AG10803 (cell line): Measurements from ENCODE around the gene HMGB4.

Source experiments
- DNase-seq: peaks from one replicate; pipeline ENCODE4 v3.0.0; 2010; ENCODE audit warnings: low read depth
- H3K4me3 ChIP-seq: 2 replicates; pipeline ENCODE4 v1.5.1; 2011; ENCODE audit warnings: mild to moderate bottlenecking, low read length, control low read depth
- TF ChIP-seq, protein P1 (sequence below): conservative IDR thresholded peaks from 2 replicates; pipeline ENCODE4 v1.5.1; 2011; ENCODE audit warnings: mild to moderate bottlenecking, low read length, control low read depth, inconsistent platforms

HMGB4 gene

DNA sequence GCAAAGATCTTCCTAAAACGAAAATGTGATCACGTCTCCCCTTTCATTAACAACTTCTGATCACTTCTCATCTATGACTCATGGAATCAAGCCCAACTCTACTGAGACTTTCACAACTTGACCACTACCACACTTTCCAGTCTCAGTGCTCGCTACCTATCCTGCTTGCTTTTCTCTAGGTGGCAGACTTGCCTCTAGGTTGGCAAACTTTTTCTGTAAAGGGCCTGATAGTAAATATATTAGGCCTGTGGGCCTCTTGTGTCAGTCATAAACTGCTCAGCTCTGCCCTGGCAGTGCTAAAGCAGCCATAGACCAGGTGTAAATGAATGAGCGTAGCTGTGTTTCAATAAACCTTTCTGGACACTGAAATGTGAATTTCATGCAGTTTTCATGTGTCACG is 21.5 kb upstream of the HMGB4 start:
- DNase-seq: no peak
- TF ChIP-seq, protein P1, sequence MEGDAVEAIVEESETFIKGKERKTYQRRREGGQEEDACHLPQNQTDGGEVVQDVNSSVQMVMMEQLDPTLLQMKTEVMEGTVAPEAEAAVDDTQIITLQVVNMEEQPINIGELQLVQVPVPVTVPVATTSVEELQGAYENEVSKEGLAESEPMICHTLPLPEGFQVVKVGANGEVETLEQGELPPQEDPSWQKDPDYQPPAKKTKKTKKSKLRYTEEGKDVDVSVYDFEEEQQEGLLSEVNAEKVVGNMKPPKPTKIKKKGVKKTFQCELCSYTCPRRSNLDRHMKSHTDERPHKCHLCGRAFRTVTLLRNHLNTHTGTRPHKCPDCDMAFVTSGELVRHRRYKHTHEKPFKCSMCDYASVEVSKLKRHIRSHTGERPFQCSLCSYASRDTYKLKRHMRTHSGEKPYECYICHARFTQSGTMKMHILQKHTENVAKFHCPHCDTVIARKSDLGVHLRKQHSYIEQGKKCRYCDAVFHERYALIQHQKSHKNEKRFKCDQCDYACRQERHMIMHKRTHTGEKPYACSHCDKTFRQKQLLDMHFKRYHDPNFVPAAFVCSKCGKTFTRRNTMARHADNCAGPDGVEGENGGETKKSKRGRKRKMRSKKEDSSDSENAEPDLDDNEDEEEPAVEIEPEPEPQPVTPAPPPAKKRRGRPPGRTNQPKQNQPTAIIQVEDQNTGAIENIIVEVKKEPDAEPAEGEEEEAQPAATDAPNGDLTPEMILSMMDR: 0 out of 2 replicates have a peak, but pooled peaks have one; percentile 4
- H3K4me3 ChIP-seq: no peak overlapping the region

DNA sequence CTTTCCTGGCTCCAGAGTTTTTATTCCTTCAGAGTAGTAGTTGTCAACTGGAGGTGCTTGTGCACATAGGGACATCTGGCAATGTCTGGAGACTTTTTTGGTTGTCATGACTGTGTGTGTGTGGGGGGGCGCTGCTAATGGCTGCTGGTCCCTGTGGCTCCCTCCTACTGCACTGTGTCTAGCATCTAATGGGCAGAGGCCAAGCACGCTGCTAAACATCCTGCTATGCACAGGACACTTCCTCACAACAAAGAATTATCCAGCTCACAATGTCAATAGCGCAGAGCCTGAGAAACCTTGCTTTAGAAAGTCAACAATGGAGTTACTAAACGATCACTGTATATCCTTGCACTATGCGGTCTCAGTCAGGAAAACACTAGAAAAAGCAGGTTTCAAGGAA is 19.7 kb upstream of the HMGB4 start:
- DNase-seq: no peak
- no peak overlapping the region for H3K4me3 ChIP-seq
- TF ChIP-seq, protein P1: no peak

DNA sequence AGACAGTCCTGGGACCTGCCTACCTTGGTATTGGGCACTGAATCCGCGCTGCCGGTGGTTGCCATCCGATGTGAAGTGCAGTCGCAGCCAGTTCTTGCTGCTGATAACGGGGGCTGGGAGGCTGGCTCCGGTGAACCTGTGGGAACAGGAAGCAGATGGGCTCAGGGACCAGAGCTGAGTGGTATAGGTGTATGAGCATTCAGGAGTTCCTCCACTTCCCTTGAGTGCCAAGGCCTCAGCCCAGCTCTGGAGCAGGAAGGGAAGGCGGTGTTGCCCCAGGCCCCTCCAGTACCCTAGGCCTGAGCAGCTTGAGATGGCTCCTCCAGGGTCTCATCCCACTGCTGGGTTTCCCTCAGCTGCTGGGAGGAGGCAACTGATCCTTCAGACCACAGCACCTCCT is 17.0 kb upstream of the HMGB4 start:
- no peak for DNase-seq
- TF ChIP-seq, protein P1: no peak

DNA sequence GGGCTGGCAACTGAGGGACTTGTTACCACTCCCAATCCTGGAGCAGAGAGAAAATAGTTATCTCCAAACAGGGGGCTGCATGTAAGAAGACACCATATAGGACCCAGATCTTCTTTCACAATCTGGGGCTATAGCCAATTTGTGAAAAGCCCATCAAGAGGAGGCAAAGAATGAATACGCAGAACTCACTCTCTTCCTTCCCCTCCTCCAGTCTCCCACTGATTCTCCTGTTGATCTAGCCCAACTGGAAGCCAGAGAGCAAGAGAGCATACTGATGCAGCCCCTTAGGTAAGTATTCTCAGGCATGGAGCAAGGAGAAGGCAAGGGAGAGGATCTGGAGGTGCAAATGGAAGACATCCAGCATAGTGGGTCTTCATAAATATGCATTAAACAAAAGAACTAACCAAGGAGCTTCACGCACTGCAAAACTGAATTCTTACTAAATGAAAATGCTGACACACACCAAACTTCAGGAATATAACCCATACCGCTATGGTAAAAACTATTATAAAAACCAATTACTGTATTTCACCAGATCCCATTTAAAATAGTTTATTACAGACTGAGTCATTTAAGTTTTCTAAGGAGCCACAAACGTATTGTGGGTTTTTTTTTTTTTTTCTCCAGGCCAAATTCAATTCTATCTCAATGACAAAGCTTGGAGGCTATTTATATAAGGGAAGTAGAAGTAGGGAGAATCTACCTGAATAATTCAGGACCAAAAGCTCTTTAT is 15.5 kb upstream of the HMGB4 start:
- peak; percentile 33 for DNase-seq
- TF ChIP-seq, protein P1: no peak

More for the DNA sequence above, 17.0 kb upstream of the HMGB4 start:
- H3K4me3 ChIP-seq: no peak overlapping the region

DNA sequence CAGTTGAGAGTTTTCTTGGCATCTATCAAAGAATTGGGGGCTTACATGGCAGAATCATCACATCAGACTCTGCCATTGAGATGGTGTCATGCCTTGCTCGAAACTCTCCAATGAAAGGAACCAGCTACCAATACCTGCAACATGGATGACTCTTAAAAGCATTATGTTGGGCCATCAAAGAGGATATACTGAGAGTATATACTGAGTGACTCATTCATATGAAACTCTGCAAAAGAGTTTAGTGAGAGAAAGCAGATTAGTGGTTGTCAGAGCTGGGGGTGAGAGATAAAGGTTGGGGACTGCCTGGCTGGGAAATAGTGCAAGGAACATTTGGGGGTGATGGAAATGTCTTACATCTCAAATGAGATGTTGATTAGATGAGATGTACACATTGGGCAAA is 14.7 kb upstream of the HMGB4 start:
- H3K4me3 ChIP-seq: no peak overlapping the region
- TF ChIP-seq, protein P1: no peak
- DNase-seq: no peak

More for the DNA sequence above, 15.5 kb upstream of the HMGB4 start:
- H3K4me3 ChIP-seq: no peak overlapping the region

DNA sequence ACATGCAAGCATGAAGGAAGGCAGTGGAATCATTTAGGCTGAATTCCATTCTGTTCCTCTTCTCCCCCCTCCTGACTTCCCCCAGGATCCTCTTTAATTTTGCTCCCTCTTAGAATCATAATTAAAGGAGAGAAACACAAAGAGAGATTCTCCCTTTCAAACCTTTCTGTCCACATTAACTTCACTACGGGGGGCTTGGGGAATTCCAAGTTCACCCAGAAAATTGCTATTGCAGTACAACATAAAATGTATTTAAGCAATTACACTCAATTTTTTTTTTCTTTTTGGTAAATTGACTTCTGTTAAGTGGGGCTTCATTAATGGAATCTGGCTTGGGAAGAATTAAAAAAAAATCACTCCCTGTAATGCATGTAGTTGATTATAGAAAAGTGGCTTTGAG is 13.4 kb upstream of the HMGB4 start:
- DNase-seq: no peak
- TF ChIP-seq, protein P1: no peak
- H3K4me3 ChIP-seq: no peak overlapping the region

DNA sequence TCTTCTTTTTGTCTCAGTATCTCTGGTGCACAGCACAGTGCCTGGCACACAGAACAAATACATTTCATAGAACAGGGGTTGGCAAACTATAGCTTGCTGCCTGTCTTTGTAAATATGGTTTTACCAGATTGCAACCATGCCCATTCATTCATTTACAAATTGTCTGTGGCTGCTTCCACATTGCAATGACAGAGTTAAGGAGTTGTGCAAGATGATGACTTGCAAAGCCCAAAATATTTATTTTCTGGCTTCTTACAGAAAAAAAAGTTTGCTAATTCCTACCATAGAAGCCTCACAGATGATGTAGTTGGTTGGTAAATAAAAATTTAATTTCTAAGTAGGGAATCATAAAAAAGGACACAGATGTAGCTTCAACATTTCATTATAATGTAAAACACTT is 11.2 kb upstream of the HMGB4 start:
- TF ChIP-seq, protein P1: no peak
- DNase-seq: peak; percentile 89
- no peak overlapping the region for H3K4me3 ChIP-seq
